ENCODE data around the gene EPS8.

GRCh38 chr12:15789220-15790171 is at the start of gene EPS8:
- TF ChIP-seq CTCF (IDR thresholded peaks at IDR 0.05): peak in 1 of 6 experiments; percentile 31
- peak; percentile 87 to 89 for TF ChIP-seq POLR2A (IDR thresholded peaks at IDR 0.05)

Data from adrenal gland (tissue), 5 donors.